Suprapubic skin (tissue), 3 donors: ENCODE data around the gene FGFR3.

ENCODE experiments used
- CTCF ChIP-seq, 2 donors: fragments of 200-600 bp in 1 of 2; fragments of 450-650 bp in 1 of 2; sonication (generic) in 1 of 2; IDR thresholded peaks; one replicate each; pipeline ENCODE4 v1.5.1; 2016 to 2019; ENCODE audit warnings: antibody characterized with exemption in 2 of 2, mild to moderate bottlenecking in 1 of 2, moderate library complexity in 1 of 2
- POLR2A ChIP-seq, 2 donors: fragments of 450-650 bp; IDR thresholded peaks; one replicate each; pipeline ENCODE4 v1.6.1; 2017; ENCODE audit warnings: antibody characterized with exemption in 2 of 2, mild to moderate bottlenecking in 2 of 2, moderate library complexity in 2 of 2

GRCh38 chr4:1856071-1856942 lies 63.2 kb downstream of the FGFR3 start, which contains the start of gene LETM1:
- TF ChIP-seq CTCF (IDR thresholded peaks at IDR 0.05) (no peak), POLR2A (IDR thresholded peaks at IDR 0.05) (no peak)
